Stomach (tissue), 9 donors: ENCODE results near the gene SPHKAP. TPM values are rescaled to one million over a fixed set of nuclear protein-coding genes. Genes with fewer than 3 reads are reported as not detected.
"Not testable (repeated sequence)": the region's sequence is repeated elsewhere in the genome, so short reads cannot be mapped to it uniquely, and the experiment has no call there.

ENCODE experiments used
- DNase-seq, 2 donors: peaks; one replicate each; pipeline versions ENCODE4 v3.0.0 to v3.0.0-alpha.2; 2013 to 2019
- H3K27ac ChIP-seq, 5 donors: fragments of 200-600 bp in 4 of 5; sonication (generic) in 4 of 5; one replicate each; pipeline ENCODE4 v1.5.1; 2013 to 2019; ENCODE audit warnings: mild to moderate bottlenecking in 1 of 5, moderate library complexity in 1 of 5
- H3K27me3 ChIP-seq, 3 donors: fragments of 200-600 bp; sonication (generic); one replicate each; pipeline ENCODE4 v1.5.1; 2017 to 2019; ENCODE audit warnings: mixed run types in 1 of 3
- H3K36me3 ChIP-seq, 4 donors: fragments of 200-600 bp; sonication (generic); 1 replicate in 3 of 4; 2 replicates in 1 of 4; pipeline ENCODE4 v1.5.1; 2016 to 2019
- H3K4me1 ChIP-seq, 4 donors: fragments of 200-600 bp; sonication (generic); one replicate each; pipeline ENCODE4 v1.5.1; 2016 to 2019
- H3K4me3 ChIP-seq, 4 donors: fragments of 200-600 bp; sonication (generic) in 3 of 4; one replicate each; pipeline ENCODE4 v1.5.1; 2016 to 2019; ENCODE audit warnings: mild to moderate bottlenecking in 1 of 4
- H3K9me3 ChIP-seq, 4 donors: fragments of 200-600 bp; sonication (generic); one replicate each; pipeline ENCODE4 v1.5.1; 2016 to 2019
- CTCF ChIP-seq, 7 experiments: fragments of 450-650 bp in 4 of 7; fragments of 200-600 bp in 3 of 7; sonication (generic) in 3 of 7; IDR thresholded peaks; one replicate each; pipeline ENCODE4 v1.5.1; 2016 to 2019; ENCODE audit warnings: antibody characterized with exemption in 7 of 7, control low read depth in 2 of 7, mild to moderate bottlenecking in 1 of 7
- EP300 ChIP-seq: sonication (generic); formaldehyde crosslinking; IDR thresholded peaks from one replicate; pipeline ENCODE4 v1.6.1; 2017; ENCODE audit warnings: antibody characterized with exemption
- POLR2A ChIP-seq, 4 donors: fragments of 450-650 bp; IDR thresholded peaks; one replicate each; pipeline ENCODE4 v1.6.1; 2016; ENCODE audit warnings: antibody characterized with exemption in 4 of 4, control low read depth in 2 of 4, mild to moderate bottlenecking in 1 of 4, moderate library complexity in 1 of 4
- POLR2AphosphoS5 ChIP-seq, 3 donors: sonication (generic); formaldehyde crosslinking; IDR thresholded peaks; one replicate each; pipeline ENCODE4 v1.6.1; 2016; ENCODE audit warnings: antibody characterized with exemption in 3 of 3
- WGBS, 5 donors: extraction: QIAGEN DNeasy Blood & Tissue Kit in 3 of 5; methylation state at CpG; one replicate each; pipeline versions ENCODE4 v1.1.5 to v1.1.7; 2013 to 2018; 5-methylcytosine and 5-hydroxymethylcytosine counted together
- intact Hi-C: fragments of 100-400 bp; cut with DNase I; formaldehyde crosslinking; loops from one replicate; pipeline ENCODE4 v1.15.1; 2023; ENCODE audit warnings: low total_unique reads
- polyA plus RNA-seq, 3 donors: library from polyadenylated mRNA; stranded (reverse); fragments of 200-250 nt; gene quantifications; one replicate each; pipeline ENCODE4 v1.2.3, GENCODE V29; 2013
- small RNA-seq, 4 donors: library from RNA; depleted of rRNA; stranded (forward); fragments of <200 nt; gene quantifications; one replicate each; pipeline ENCODE3, GENCODE V24; 2016
- total RNA-seq, 5 donors: library from RNA; depleted of rRNA; stranded (reverse); fragments of >200 nt; gene quantifications; one replicate each; pipeline versions ENCODE4 v1.1.0 to v1.2.3, GENCODE V29; 2014 to 2016
- donor health status: healthy with polysubstance abuse.
- donor health status: Bipolar disorder and iron deficiency.
- donor health status: healthy.

Gene SPHKAP
- total and polyA plus RNA-seq, 8 donors, result 0.03 to 2.2 TPM; not detected in 6

- no peaks in the 10 kb centered on the region for H3K36me3 ChIP-seq
- H3K4me1 ChIP-seq, result no peaks in the 10 kb centered on the region
- H3K4me3 ChIP-seq, result no peak overlapping the region
- 57 to 61% (median 59%) methylated on average over 11 of the region's 11 CpGs for WGBS, 5 donors
- TF ChIP-seq CTCF (IDR thresholded peaks at IDR 0.05) (peak in 1 of 7 experiments; percentile 14), EP300 (no peak)
- no peaks in the 10 kb centered on the region for H3K27me3 ChIP-seq
- H3K9me3 ChIP-seq, result no peaks in the 10 kb centered on the region
- peak in 1 of 2 donors; percentile 41 for DNase-seq
- no peak overlapping the region for H3K27ac ChIP-seq
- intact Hi-C loops, result no loop called here
These were observed 242.0 kb downstream of the SPHKAP start for GRCh38 chr2:227939271-227940027.

GRCh38 chr2:227936249-227936648 is 245.2 kb downstream of the SPHKAP start:
- H3K4me3 ChIP-seq, H3K27me3 ChIP-seq, H3K36me3 ChIP-seq, DNase-seq, H3K4me1 ChIP-seq, H3K9me3 ChIP-seq, intact Hi-C loops, H3K27ac ChIP-seq: not testable (repeated sequence)
- 42 to 66% (median 59%) methylated on average over 7 of the region's 7 CpGs for WGBS, 5 donors

- Histone ChIP-seq H3K27me3 (no peaks in the 10 kb centered on the region), H3K9me3 (no peaks in the 10 kb centered on the region), H3K27ac (no peak overlapping the region), H3K4me1 (no peaks in the 10 kb centered on the region), H3K4me3 (no peak overlapping the region), H3K36me3 (no peaks in the 10 kb centered on the region)
- DNase-seq, result no peak
- TF ChIP-seq POLR2AphosphoS5 (IDR thresholded peaks at IDR 0.05) (no peak), CTCF (IDR thresholded peaks at IDR 0.05) (no peak), EP300 (no peak)
- intact Hi-C loops, result no loop called here
- WGBS, 5 donors, result 78 to 93% (median 88%) methylated on average over 1 of the region's 1 CpG
These were observed 247.6 kb downstream of the SPHKAP start for GRCh38 chr2:227933884-227934283.

- 50 to 64% (median 58%) methylated on average over 2 of the region's 2 CpGs for WGBS, 5 donors
- no peak overlapping the region for H3K27ac ChIP-seq
- H3K4me3 ChIP-seq, result no peak overlapping the region
- peak in 1 of 2 donors; percentile 3 for DNase-seq
- intact Hi-C loops, result no loop called here
- no peaks in the 10 kb centered on the region for H3K4me1 ChIP-seq
- H3K27me3 ChIP-seq, result no peaks in the 10 kb centered on the region
- H3K36me3 ChIP-seq, result no peaks in the 10 kb centered on the region
- peaks cover 0 to 12% (median 10%) of the 10 kb centered on the region in 4 donors for H3K9me3 ChIP-seq
- TF ChIP-seq POLR2A (IDR thresholded peaks at IDR 0.05), result no peak
These were observed 249.1 kb downstream of the SPHKAP start for GRCh38 chr2:227932403-227932802.

GRCh38 chr2:227932001-227932400 is 249.5 kb downstream of the SPHKAP start:
- H3K36me3 ChIP-seq, result no peaks in the 10 kb centered on the region
- H3K9me3 ChIP-seq, result peaks cover 0 to 14% (median 11%) of the 10 kb centered on the region in 4 donors
- H3K4me1 ChIP-seq, result no peaks in the 10 kb centered on the region
- WGBS, 5 donors, result 86 to 92% (median 89%) methylated on average over 6 of the region's 6 CpGs
- DNase-seq, result no peak
- TF ChIP-seq CTCF (IDR thresholded peaks at IDR 0.05), result no peak
- TF ChIP-seq POLR2AphosphoS5 (IDR thresholded peaks at IDR 0.05), result no peak
- no peak for TF ChIP-seq POLR2A (IDR thresholded peaks at IDR 0.05)
- TF ChIP-seq EP300, result no peak
- intact Hi-C loops, result no loop called here
- no peak overlapping the region for H3K27ac ChIP-seq
- no peak overlapping the region for H3K4me3 ChIP-seq
- no peaks in the 10 kb centered on the region for H3K27me3 ChIP-seq

Small RNA genes lying within 50 kb of the gene (small RNA-seq; reads per million reads assigned to genes)
- 0 reads per million in 4 donors for gene RNU6-624P
